Lower leg skin (tissue), 3 donors: ENCODE data around the gene E2F2.

Source experiments
- POLR2A ChIP-seq, 2 donors: fragments of 450-650 bp; IDR thresholded peaks; one replicate each; pipeline ENCODE4 v1.6.1; 2016 to 2017; ENCODE audit warnings: antibody characterized with exemption in 2 of 2, mild to moderate bottlenecking in 1 of 2, moderate library complexity in 1 of 2
- TF ChIP-seq, protein P1 (sequence below), 3 donors: fragments of 450-650 bp; IDR thresholded peaks; one replicate each; pipeline ENCODE4 v1.5.1; 2016; ENCODE audit warnings: antibody characterized with exemption in 3 of 3, mild to moderate bottlenecking in 3 of 3, moderate library complexity in 2 of 3

DNA sequence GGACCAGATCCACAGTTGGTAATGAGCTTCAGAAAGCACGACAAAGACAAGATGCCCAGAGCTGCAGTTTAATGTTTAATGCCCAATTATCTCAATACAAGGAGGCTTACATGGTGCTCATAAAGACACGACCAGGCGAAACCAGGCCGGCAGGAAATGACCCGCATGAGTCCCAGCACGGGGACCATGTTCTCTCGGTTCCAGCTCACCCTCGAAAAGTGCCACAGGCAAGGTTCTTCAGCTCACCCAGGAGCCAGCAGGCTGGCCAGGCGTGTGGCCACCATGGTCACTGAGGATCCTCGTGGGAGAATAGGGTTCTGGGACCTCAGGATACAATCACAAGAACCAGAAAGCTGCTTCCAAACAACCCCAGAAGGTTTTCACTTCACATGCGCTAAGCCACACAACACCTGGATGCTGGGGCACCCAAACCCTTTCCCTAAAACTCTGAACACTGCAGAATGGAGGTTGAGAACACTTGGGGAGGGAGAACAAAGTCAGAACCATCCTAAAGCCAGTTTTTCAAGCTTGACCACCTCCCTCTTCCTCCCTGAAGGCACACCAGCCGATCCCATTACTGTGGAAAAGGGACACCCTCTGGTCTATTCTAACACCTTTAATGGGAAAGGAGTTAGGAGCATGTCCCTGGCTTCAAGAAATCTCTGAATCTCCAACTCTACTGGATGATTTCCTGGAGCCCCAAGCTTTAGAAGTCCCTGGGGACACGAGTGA, 24.5 kb downstream of the E2F2 start:
- no peak for TF ChIP-seq POLR2A (IDR thresholded peaks at IDR 0.05)
- TF ChIP-seq, protein P1, sequence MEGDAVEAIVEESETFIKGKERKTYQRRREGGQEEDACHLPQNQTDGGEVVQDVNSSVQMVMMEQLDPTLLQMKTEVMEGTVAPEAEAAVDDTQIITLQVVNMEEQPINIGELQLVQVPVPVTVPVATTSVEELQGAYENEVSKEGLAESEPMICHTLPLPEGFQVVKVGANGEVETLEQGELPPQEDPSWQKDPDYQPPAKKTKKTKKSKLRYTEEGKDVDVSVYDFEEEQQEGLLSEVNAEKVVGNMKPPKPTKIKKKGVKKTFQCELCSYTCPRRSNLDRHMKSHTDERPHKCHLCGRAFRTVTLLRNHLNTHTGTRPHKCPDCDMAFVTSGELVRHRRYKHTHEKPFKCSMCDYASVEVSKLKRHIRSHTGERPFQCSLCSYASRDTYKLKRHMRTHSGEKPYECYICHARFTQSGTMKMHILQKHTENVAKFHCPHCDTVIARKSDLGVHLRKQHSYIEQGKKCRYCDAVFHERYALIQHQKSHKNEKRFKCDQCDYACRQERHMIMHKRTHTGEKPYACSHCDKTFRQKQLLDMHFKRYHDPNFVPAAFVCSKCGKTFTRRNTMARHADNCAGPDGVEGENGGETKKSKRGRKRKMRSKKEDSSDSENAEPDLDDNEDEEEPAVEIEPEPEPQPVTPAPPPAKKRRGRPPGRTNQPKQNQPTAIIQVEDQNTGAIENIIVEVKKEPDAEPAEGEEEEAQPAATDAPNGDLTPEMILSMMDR (IDR thresholded peaks at IDR 0.05): no peak
